ENCODE measurements around the gene CGNL1.

Gene CGNL1

DNA sequence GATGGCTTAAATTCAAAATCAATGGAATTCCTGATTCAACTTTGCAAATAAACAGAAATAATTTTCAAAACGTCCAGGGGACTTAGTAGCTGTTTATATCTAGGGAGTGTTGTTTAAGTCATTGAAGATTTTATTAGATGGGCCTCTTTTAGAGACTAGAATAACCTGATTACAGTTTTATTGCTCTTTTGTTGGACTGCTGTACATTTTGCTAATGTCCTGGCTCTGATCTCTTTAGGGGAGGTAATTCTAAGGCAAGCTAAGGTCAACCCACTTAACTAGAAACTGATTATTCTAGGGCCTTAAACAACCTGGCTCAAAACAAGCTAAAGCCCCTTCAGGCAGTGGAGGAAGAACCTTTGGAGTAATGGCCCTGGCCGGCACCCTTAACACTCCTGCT is 153.4 kb downstream of the CGNL1 start:
- no peak for DNase-seq

GRCh38 chr15:57532731-57533447 is 156.6 kb downstream of the CGNL1 start:
- DNase-seq, result no peak

DNA sequence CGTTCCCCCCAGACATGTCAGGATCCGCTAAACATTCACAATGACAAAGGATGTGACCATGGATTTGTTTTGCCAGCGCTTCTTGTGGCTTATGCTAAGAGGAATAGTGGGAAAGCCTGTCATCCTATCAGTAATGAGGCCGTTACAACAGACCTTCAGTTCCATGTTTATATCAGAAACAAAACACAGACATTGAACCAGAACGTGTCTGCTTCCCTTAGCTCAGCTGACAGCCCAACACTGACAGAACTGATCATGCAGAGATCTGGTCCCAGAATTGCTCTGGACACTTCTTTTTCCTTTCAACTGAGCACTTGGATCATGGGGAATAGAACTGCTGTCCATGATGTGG is 157.1 kb downstream of the CGNL1 start:
- no peak for DNase-seq

- DNase-seq, result no peak
These were observed 158.0 kb downstream of the CGNL1 start for GRCh38 chr15:57534281-57534680.

DNA sequence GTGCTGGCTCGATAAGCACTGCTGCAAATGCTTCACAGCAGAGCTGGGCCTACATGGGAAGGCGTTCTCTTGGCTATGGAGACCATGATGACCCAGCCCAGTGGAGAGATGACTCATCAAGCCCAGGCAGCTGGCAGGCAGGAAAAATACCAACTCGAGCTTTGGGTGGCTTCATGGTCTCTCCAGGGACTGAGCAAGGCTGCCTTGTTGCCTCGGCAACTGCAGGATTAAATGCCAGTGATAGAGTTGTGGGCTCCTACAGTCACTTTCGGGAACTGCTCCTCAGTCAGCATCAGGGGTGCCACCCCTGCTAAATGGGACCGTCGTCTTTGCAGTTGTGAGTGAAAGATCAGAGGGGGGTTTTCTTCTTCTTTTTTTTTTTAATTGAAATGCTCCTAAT is 160.8 kb downstream of the CGNL1 start:
- no peak for DNase-seq

DNA sequence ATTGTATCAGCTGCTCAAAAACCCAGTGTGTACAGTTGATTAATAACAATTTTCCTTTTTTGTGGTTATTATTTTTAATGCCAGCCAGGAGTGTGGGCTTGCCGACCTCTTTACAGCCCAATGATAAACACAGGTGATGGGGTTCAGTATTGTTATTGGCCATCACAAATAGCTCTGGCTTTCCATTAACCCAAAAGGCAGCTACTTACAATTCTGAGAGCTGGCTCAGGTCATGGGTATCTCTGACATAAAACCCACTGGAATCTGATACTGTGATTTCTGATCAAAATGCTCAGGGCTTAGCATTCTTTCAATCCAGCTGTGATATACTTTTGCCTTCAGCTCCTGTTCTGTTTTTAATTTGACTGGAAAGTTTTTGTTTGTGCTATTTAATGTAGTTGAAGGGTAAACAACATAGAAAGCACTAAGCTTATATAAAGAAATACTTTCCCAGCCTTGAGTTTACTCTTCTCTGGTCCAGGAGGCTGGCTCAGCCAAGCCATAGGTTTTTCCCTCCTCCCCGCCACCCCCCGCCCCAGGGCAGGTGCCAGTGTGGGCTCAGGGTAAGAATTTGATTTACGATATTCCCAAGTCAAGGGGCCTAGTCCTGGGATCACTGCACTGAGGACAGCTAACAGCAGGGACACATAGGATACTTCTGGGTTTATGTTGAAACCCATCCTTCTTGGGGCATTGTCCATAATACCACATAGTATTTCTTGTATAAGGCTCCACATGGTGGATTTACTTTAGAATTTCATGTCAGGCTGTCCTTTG is 161.4 kb downstream of the CGNL1 start:
- no peak for DNase-seq

DNA sequence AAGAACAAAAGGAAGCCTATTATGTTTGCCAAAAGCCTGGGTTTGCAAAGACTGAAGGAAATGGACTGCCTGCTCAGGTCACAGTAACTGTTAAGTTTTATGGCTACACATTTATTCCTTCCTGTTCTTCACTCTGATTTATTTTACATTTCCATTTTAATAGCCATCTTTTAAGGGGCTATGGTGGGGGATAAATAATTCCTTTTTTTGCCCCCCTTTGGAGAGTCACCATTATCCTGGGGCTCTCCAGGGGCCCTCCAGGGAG is 161.9 kb downstream of the CGNL1 start:
- DNase-seq, result no peak

DNA sequence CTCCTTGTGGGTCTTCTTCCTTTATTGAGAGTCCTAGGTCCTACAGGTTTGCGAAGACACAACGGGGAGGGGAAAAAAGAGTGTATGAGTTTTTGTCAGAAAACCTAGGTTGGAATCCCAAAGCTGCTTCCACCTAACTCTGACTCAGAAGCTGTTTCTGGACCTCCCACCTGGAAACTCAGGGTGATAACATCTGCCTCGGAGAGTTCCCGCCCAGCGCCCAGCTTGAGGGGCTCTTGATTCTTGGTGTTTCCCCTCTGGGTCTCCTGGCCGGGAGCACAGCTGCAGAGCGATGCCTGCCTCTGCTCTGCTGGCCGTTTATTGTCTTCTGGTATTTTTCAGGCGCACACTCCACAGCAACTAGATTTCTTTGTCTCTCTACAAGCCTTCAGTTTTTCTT is 162.5 kb downstream of the CGNL1 start:
- DNase-seq, result no peak

DNA sequence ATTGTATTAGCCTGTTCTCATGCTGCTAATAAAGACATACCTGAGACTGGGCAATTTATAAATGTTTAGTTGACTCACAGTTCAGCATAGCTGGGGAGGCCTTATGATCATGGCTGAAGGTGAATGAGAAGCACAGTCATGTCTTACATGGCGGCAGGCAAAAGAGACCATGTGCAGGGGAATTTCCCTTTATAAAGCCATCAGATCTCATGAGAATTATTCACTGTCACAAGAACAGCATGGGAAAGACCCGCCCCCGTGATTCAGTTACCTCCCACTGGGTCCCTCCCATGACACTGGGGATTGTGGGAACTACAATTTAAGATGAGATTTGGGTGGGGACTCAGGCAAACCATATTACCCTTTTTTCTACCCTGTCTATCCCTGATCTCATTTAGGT is 163.9 kb downstream of the CGNL1 start:
- no peak for DNase-seq

GRCh38 chr15:57540736-57541135 is 164.4 kb downstream of the CGNL1 start:
- DNase-seq, result no peak

GRCh38 chr15:57541271-57541670 is 165.0 kb downstream of the CGNL1 start:
- DNase-seq, result no peak

DNA sequence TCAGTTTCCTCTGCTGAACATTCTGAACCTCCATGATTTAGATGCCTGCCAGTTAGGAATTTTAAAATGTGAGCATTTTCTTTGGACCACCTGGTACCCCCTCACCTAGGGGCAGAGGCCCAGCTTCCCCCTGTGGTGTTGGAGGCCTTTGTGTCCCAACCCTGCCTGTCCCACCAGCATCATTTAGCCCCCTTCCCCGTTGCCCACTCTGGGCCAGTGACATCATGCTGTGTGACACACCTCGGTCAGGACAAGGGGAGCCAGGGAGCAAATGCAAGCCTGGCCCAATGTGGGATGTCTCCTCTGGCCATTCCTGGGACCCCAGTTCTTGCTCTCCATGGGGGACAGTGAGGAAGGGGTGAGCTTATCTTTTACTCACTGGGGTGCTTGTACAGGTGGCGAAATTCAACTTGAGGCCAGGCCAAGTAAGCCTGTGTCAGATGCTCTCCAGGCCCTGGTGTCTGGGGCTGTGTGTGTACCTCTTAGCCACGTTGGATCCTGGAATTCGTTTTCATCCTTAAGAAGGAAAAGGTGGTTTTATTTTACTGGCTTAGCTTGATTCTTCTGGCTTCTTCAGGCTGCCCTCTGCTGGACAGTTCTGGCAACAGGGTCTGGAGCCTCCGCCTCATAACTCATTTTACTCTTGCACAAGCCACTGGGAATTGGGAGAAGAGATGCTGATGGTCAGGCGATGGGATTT is 165.7 kb downstream of the CGNL1 start:
- no peak for DNase-seq

- DNase-seq, result no peak
These were observed 166.2 kb downstream of the CGNL1 start for GRCh38 chr15:57542505-57542817.

GRCh38 chr15:57544848-57545480 is 168.7 kb downstream of the CGNL1 start:
- no peak for DNase-seq

DNA sequence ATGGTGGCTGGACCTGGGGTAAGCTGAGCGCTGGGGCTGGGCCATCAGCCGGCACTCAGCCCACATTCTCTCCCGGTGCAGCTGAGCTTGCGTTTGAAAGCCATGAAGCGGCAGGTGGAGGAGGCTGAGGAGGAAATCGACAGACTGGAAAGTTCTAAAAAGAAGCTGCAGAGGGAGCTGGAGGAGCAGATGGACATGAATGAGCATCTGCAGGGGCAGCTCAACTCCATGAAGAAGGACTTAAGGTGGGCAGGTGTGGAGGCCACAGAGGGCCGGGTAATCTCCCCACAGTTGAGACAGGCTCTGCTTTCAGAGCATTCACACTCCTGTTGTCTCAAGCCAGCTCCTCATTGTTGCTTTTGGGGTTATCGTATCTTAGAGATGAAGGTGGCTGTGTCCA is 169.7 kb downstream of the CGNL1 start:
- no peak for DNase-seq

GRCh38 chr15:57547243-57547755 is 171.0 kb downstream of the CGNL1 start:
- no peak for DNase-seq

GRCh38 chr15:57548351-57548750 is 172.0 kb downstream of the CGNL1 start:
- DNase-seq, result no peak

DNA sequence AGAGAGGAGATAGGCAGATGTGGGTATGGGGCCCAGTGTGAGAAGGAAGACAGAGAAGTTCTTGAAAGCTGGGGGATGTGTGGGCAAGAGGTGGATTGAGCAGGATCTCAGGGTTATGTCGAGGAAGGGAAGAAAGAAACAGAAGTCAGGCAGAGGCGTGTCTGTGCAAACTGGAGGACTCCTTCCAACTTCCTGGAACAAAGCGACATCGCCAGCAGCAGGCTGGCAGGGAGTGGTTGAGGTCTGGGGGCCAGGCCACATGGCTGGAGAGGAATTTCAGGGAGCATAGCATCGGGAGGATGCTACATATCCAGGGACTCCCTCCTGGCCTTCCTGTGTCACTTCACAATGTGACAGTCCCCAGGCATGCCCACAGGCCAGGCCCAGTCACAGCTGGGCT is 172.5 kb downstream of the CGNL1 start:
- DNase-seq, result no peak

DNA sequence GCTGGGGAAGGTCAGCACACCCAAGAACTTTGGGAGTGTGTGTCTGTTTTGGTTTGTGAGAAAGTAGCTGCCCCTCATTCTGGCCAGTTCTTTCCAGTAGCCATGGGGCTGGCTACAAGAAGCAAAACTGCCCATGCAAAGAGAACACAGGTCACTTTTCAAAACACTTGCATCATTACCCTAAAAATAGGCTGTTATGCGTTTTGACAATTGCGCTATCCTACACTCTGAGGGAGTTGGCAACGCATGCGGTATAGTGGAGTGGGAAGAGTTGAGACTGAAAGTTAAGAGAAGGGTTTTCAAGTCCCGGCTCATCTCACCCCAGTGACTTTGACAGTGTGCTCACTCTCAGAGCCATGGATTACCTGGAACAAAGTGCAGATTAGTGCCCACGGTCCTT is 173.6 kb downstream of the CGNL1 start:
- no peak for DNase-seq

DNA sequence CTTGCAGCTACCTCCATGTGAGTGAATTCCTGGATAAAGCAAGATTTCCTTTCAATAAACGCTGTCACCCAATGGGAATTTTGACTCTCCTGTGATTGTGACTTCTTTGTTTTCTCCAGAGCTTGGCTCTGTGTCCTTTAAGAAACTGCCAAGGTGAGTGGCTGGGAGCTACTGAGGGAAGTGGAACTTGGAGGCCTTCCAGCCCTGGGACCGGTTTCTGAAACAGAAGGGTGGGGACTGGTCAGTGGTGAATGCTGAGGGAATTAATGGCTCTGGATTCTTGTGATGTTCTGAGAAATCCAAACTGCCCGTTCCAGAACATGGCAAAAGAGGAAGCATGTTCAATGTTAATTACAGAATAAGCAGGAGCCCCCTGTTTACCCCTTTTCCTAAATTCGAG is 174.3 kb downstream of the CGNL1 start:
- no peak for DNase-seq

DNA sequence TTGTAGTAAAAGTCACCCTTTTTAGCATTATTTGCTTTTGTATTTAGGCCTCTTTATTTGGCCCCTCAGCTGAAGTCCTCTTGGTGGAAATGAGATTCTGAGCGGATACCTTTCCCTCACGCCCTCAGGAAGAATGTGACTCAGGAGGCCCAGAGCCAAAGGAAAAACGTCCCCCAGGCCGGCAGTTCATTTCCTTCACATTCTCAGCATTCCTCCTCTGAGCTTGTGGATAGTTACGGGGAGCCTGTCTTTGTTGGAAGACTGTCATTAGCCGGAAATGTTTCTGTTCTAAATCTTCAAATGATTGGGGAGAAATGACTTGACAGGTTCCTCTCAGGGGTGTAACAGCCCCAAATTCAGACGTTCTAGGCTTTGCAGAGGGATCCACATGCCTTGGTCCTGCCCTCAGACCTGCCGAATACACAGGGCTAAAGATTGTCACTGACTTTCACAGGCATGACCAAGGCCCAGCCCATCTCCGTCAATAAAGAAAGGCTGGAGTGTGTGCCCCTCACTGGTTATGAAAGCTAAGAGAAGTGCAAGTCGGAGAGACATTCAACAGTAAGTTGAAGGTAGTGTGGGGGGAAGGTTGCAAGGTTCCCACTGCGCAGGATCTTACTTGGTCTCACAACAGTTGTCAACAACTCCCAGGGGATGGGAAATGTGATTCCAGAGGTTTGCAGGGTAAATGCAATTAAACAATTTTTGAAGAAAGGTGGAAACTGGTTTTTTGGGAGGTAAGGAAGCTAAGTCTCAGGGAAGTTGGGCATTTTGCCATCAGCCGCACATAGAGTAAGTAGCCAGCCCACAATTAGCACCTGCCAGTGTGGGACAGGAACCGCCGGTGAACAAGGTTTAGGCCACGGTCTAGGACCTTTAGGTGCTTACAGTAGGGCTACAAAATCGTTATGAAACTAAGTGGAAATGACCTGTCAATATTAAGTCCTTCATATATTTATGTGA is 175.7 kb downstream of the CGNL1 start:
- no peak for DNase-seq

GRCh38 chr15:57552678-57553334 is 176.5 kb downstream of the CGNL1 start:
- no peak for DNase-seq
